ENCODE measurements around the gene VSTM5. TPM values are rescaled to one million over a fixed set of nuclear protein-coding genes. Genes with fewer than 3 reads are reported as not detected.

Gene VSTM5
- total RNA-seq, 4 donors from 2014 or later: 0.16 to 0.68 TPM; not detected in 2

- no peak for DNase-seq (ENCODE audit: low spot score in 2 of 2)
- no peaks in the 10 kb centered on the region for H3K4me1 ChIP-seq
- no peak overlapping the region for H3K4me3 ChIP-seq
- no peak overlapping the region for H3K27ac ChIP-seq
- WGBS: 29% methylated on average over 1 of the region's 1 CpG
- H3K36me3 ChIP-seq: no peaks in the 10 kb centered on the region
- TF ChIP-seq, protein P1, sequence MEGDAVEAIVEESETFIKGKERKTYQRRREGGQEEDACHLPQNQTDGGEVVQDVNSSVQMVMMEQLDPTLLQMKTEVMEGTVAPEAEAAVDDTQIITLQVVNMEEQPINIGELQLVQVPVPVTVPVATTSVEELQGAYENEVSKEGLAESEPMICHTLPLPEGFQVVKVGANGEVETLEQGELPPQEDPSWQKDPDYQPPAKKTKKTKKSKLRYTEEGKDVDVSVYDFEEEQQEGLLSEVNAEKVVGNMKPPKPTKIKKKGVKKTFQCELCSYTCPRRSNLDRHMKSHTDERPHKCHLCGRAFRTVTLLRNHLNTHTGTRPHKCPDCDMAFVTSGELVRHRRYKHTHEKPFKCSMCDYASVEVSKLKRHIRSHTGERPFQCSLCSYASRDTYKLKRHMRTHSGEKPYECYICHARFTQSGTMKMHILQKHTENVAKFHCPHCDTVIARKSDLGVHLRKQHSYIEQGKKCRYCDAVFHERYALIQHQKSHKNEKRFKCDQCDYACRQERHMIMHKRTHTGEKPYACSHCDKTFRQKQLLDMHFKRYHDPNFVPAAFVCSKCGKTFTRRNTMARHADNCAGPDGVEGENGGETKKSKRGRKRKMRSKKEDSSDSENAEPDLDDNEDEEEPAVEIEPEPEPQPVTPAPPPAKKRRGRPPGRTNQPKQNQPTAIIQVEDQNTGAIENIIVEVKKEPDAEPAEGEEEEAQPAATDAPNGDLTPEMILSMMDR (IDR thresholded peaks at IDR 0.05): no peak
- H3K9me3 ChIP-seq: no peaks in the 10 kb centered on the region
- no peaks in the 10 kb centered on the region for H3K27me3 ChIP-seq
Measured at GRCh38 chr11:93770160-93770559, 80.3 kb downstream of the VSTM5 start.

Other genes starting within 250 kb of the VSTM5 start
- gene CEP295, start 188.9 kb downstream of the VSTM5 start, total RNA-seq: 10 to 100 TPM in 3 of 4 donors, 1 to 10 TPM in 1; 8.6 to 22.8 (median 11.3) TPM
- gene TAF1D, start 109.1 kb downstream of the VSTM5 start, total RNA-seq: 100 to 1,000 TPM in 1 of 4 donors, 10 to 100 TPM in 3; 53.5 to 142 (median 81.1) TPM
- 10 to 100 TPM; 19.4 to 62.1 (median 26.5) TPM for gene C11orf54, start 108.9 kb downstream of the VSTM5 start, total RNA-seq
- gene MED17, start 66.3 kb downstream of the VSTM5 start, total RNA-seq: 10 to 100 TPM; 20.3 to 32.2 (median 29.2) TPM
- gene HEPHL1, start 170.7 kb upstream of the VSTM5 start, total RNA-seq: 10 to 100 TPM in 1 of 4 donors, 1 to 10 TPM in 2, under 1 TPM in 1; 0.32 to 15.2 (median 2.2) TPM